ENCODE data around the gene DPYSL4. TPM values are rescaled to one million over a fixed set of nuclear protein-coding genes. Genes with fewer than 3 reads are reported as not detected.

DPYSL4 gene
- total and polyA plus RNA-seq, 2 experiments from 2014 or later: 2.1 TPM

DNA sequence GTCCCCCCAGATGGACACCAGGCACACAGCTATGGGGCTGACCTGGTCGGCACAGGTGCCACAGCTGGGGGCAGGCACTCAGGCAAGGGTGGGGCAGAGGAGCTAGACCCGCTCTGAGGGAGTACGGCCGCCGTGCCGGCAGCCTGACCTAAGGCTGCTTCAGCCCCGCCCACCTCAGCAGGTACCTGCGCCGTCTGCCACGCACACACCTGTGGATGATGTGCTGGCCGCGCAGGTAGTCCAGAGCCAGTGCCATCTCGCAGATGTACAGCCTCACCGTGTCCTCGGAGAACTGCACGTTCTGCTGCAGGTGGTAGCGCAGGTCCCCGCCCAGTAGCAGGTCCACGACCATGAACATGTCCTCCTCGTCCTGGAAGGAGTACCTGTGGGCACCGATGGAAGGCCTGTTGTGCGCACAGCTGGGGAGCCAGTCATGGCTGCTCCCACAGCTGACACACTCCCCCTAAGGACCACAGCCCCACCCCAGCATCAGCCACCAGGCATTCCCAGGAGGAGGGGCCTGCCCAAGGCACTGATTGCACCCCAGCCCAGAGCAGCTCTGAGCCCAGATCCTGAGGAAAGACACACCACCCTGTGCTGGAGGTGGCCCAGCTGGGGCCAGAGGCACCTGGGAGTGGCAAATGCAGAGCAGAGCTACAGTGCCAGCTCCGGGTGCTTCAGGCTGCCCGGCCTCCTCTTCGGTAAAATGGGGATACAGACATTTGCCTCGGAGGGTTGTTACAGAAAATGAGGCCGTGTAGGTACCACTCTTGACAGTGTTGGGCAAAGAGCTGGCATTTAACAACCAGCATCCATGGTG lies 40.0 kb downstream of the DPYSL4 start:
- Histone ChIP-seq H3K4me3 (no peak overlapping the region), H3K9me2 (ENCODE audit: insufficient read depth) (no peaks in the 10 kb centered on the region), H3K27me3 (replicated peaks; ENCODE audit: insufficient read depth) (no peaks in the 10 kb centered on the region), H3K4me1 (ENCODE audit: insufficient read depth) (no peaks in the 10 kb centered on the region), H3F3A (ENCODE audit: insufficient read depth) (no peaks in the 10 kb centered on the region), H3K27ac (no peak overlapping the region), H3K36me3 (ENCODE audit: low read depth) (no peaks in the 10 kb centered on the region), H3K9me3 (ENCODE audit: low read depth) (no peaks in the 10 kb centered on the region), H3K9ac (no peak overlapping the region), H4K20me1 (ENCODE audit: insufficient read depth) (no peaks in the 10 kb centered on the region), H3K4me2 (ENCODE audit: unreplicated experiment) (no peak overlapping the region), H2AFZ (no peak overlapping the region), H3K79me2 (ENCODE audit: insufficient read depth) (no peaks in the 10 kb centered on the region)
- in situ Hi-C loops (cut with MboI): loop anchor here (5.0 to 10.0 kb wide), 4 partner anchors 108 to 408 kb away; partner anchors contain the start of gene LRRC27
- TF ChIP-seq EZH2 (IDR thresholded peaks at IDR 0.05; ENCODE audit: insufficient read depth, poor library complexity, severe bottlenecking) (no peak), EZH2phosphoT487 (IDR thresholded peaks at IDR 0.05; ENCODE audit: insufficient read depth, low read depth) (no peak)
- DNase-seq: no peak
- 82 to 85% methylated on average over 24 to 25 of the region's 27 CpGs for WGBS, 2 experiments (ENCODE audit: low coverage in 1 of 2, low lambda C conversion rate in 2 of 2, missing lambda C conversion rate in 2 of 2)

DNA sequence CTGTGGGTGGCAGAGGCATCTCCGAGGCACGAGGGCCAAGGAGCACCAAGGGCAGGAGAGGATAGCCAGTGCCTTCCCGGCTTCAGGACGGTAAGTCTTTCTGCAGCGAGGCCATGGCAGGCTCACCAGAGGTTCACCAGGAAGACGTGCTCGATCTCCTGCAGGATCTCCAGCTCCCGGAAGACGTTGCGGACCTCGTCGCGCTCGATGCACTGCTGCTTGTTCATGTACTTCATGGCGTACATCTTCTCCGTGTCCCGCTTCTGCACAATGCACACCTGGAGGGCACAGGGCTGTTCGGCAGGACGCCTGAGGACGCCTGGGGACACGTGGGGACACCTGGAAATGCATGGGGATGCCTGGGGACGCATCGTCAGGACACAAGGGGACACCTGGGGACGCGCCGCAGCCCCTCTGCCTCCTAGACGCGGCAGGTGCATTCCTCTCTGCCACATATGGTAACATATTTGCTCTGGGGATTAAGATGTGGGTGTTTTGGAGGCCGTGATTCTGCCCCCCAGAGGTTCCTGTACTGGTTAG lies 41.2 kb downstream of the DPYSL4 start:
- Histone ChIP-seq H2AFZ (no peak overlapping the region), H3K27me3 (replicated peaks; ENCODE audit: insufficient read depth) (no peaks in the 10 kb centered on the region), H3K36me3 (ENCODE audit: low read depth) (no peaks in the 10 kb centered on the region), H3K79me2 (ENCODE audit: insufficient read depth) (no peaks in the 10 kb centered on the region), H3K4me2 (ENCODE audit: unreplicated experiment) (no peak overlapping the region), H3K4me1 (ENCODE audit: insufficient read depth) (no peaks in the 10 kb centered on the region), H4K20me1 (ENCODE audit: insufficient read depth) (no peaks in the 10 kb centered on the region), H3F3A (ENCODE audit: insufficient read depth) (no peaks in the 10 kb centered on the region), H3K9ac (no peak overlapping the region), H3K27ac (no peak overlapping the region), H3K9me3 (ENCODE audit: low read depth) (no peaks in the 10 kb centered on the region), H3K9me2 (ENCODE audit: insufficient read depth) (no peaks in the 10 kb centered on the region), H3K4me3 (no peak overlapping the region)
- TF ChIP-seq EZH2 (IDR thresholded peaks at IDR 0.05; ENCODE audit: insufficient read depth, poor library complexity, severe bottlenecking) (no peak), EZH2phosphoT487 (IDR thresholded peaks at IDR 0.05; ENCODE audit: insufficient read depth, low read depth) (no peak)
- no peak for DNase-seq
- WGBS, 2 experiments (ENCODE audit: low coverage in 1 of 2, low lambda C conversion rate in 2 of 2, missing lambda C conversion rate in 2 of 2): 89 to 90% methylated on average over 28 to 29 of the region's 29 CpGs
- in situ Hi-C loops (cut with MboI): loop anchor here (5.0 to 10.0 kb wide), 4 partner anchors 107 to 407 kb away; partner anchors contain the start of gene LRRC27

- WGBS, 2 experiments (ENCODE audit: low coverage in 1 of 2, low lambda C conversion rate in 2 of 2, missing lambda C conversion rate in 2 of 2): 87 to 89% methylated on average over 13 to 14 of the region's 14 CpGs
- H3K9ac ChIP-seq: no peak overlapping the region
- H3K4me3 ChIP-seq: no peak overlapping the region
- H3K4me2 ChIP-seq (ENCODE audit: unreplicated experiment): no peak overlapping the region
- H2AFZ ChIP-seq: no peak overlapping the region
- no peaks in the 10 kb centered on the region for H3K9me2 ChIP-seq (ENCODE audit: insufficient read depth)
- no peaks in the 10 kb centered on the region for H3K79me2 ChIP-seq (ENCODE audit: insufficient read depth)
- no peaks in the 10 kb centered on the region for H4K20me1 ChIP-seq (ENCODE audit: insufficient read depth)
- H3F3A ChIP-seq (ENCODE audit: insufficient read depth): no peaks in the 10 kb centered on the region
- no peaks in the 10 kb centered on the region for H3K4me1 ChIP-seq (ENCODE audit: insufficient read depth)
- no peak overlapping the region for H3K27ac ChIP-seq
- DNase-seq: no peak
- H3K27me3 ChIP-seq (replicated peaks; ENCODE audit: insufficient read depth): no peaks in the 10 kb centered on the region
- no peaks in the 10 kb centered on the region for H3K36me3 ChIP-seq (ENCODE audit: low read depth)
- TF ChIP-seq EZH2 (IDR thresholded peaks at IDR 0.05; ENCODE audit: insufficient read depth, poor library complexity, severe bottlenecking) (no peak), EZH2phosphoT487 (IDR thresholded peaks at IDR 0.05; ENCODE audit: insufficient read depth, low read depth) (no peak)
- H3K9me3 ChIP-seq (ENCODE audit: low read depth): no peaks in the 10 kb centered on the region
- in situ Hi-C loops (cut with MboI): loop anchor here (5.0 to 10.0 kb wide), 4 partner anchors 106 to 406 kb away; partner anchors contain the start of gene LRRC27
Measured at GRCh38 chr10:132228616-132229015, 41.9 kb downstream of the DPYSL4 start.

- H2AFZ ChIP-seq: no peak overlapping the region
- no peak overlapping the region for H3K4me3 ChIP-seq
- no peaks in the 10 kb centered on the region for H3K4me1 ChIP-seq (ENCODE audit: insufficient read depth)
- WGBS, 2 experiments (ENCODE audit: low coverage in 1 of 2, low lambda C conversion rate in 2 of 2, missing lambda C conversion rate in 2 of 2): 61 to 64% methylated on average over 6 of the region's 6 CpGs
- no peak overlapping the region for H3K9ac ChIP-seq
- H3K36me3 ChIP-seq (ENCODE audit: low read depth): no peaks in the 10 kb centered on the region
- no peaks in the 10 kb centered on the region for H3K9me3 ChIP-seq (ENCODE audit: low read depth)
- H4K20me1 ChIP-seq (ENCODE audit: insufficient read depth): no peaks in the 10 kb centered on the region
- H3K79me2 ChIP-seq (ENCODE audit: insufficient read depth): no peaks in the 10 kb centered on the region
- H3K27ac ChIP-seq: no peak overlapping the region
- H3K27me3 ChIP-seq (replicated peaks; ENCODE audit: insufficient read depth): no peaks in the 10 kb centered on the region
- H3F3A ChIP-seq (ENCODE audit: insufficient read depth): no peaks in the 10 kb centered on the region
- H3K9me2 ChIP-seq (ENCODE audit: insufficient read depth): no peaks in the 10 kb centered on the region
- DNase-seq: no peak
- TF ChIP-seq EZH2phosphoT487 (IDR thresholded peaks at IDR 0.05; ENCODE audit: insufficient read depth, low read depth) (no peak), EZH2 (IDR thresholded peaks at IDR 0.05; ENCODE audit: insufficient read depth, poor library complexity, severe bottlenecking) (no peak)
- in situ Hi-C loops (cut with MboI): loop anchor here (5.0 to 10.0 kb wide), 4 partner anchors 106 to 406 kb away; partner anchors contain the start of gene LRRC27
- no peak overlapping the region for H3K4me2 ChIP-seq (ENCODE audit: unreplicated experiment)
Measured at GRCh38 chr10:132229096-132229495, 42.3 kb downstream of the DPYSL4 start.

Measured in GM23248 (cell line).